ENCODE measurements around the gene LRP1.

The LRP1 gene

DNA sequence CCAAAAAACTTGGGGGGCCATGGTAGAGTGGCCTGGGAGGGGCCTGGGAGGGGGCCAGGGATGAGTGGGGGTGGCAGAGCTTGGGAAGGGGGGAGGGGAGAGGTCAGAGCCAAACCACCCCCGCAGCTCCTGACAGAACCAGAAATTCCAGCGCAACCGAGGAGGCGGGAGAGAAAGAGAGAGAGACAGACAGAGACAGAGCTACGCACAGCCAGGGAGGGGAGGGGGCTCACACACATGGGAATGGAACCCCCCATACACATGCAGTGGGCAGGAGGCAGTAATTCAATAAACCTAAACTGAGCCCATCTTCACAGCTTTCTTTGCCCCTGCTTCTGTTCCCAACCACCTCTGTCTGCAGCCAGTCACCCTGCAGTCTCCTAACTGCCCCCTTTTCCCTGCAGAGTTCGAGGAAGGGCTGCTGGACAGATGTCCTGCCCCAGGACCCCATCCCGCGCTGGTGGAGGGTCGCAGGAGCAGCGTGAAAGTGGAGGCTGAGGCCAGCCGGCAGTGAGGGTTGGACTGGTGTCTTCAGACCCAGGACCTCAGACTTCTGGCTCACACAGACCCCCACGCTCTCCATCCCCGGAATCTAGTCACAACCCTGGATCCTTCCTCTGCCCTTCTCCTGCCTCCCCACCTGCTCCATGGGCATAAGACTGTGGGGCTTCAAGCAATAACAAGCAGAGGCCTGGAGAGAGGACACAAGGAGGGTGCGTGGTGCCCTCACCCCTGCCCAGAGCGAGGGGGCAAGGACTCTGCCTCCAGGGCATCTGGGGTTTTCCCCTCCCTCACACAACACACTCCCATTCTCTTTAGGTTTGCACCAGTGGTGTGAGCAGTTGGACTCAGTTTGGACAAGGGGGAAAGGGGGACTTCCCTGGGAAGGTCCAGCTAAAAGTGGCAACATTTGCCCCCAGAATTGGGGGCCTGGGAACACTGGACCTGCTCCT, 33.8 kb upstream of the LRP1 start:
- H3K36me3 ChIP-seq (ENCODE audit: control insufficient read depth, insufficient read depth, low read length): no peaks in the 10 kb centered on the region
- no peak overlapping the region for H3K9ac ChIP-seq
- peaks cover 22% of the 10 kb centered on the region for H3K4me1 ChIP-seq

DNA sequence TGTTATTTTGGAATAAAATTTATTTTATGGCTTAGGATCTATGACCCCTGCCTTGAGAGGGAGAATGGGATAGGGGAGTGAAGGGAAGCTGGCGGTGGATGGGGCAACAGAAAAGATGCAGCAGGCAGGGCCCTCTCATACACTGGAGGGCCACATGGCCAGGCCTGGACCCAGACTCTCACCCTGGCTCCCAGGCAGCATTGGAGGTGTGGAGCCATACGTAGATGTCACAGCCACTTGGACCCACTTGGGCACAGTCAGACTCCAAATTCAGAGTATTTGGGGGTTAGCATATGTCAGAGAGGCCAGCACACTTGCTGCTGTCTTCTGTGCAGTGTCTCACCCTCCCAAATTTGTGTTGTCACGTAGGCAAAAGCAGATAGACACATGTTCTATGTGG, 32.8 kb upstream of the LRP1 start:
- Histone ChIP-seq H3K27ac (no peak overlapping the region), H2AFZ (no peak overlapping the region), H3K9ac (no peak overlapping the region), H3K9me3 (ENCODE audit: control insufficient read depth, low read length) (no peaks in the 10 kb centered on the region), H3K36me3 (ENCODE audit: control insufficient read depth, insufficient read depth, low read length) (no peaks in the 10 kb centered on the region), H3K4me1 (peaks cover 22% of the 10 kb centered on the region), H3K4me3 (ENCODE audit: low read depth, low read length) (no peak overlapping the region), H3K27me3 (ENCODE audit: control insufficient read depth, insufficient read depth, low read length) (no peaks in the 10 kb centered on the region), H3K4me2 (ENCODE audit: low read length) (no peak overlapping the region), H3K79me2 (peaks cover 16% of the 10 kb centered on the region)
- TF ChIP-seq, protein P1, sequence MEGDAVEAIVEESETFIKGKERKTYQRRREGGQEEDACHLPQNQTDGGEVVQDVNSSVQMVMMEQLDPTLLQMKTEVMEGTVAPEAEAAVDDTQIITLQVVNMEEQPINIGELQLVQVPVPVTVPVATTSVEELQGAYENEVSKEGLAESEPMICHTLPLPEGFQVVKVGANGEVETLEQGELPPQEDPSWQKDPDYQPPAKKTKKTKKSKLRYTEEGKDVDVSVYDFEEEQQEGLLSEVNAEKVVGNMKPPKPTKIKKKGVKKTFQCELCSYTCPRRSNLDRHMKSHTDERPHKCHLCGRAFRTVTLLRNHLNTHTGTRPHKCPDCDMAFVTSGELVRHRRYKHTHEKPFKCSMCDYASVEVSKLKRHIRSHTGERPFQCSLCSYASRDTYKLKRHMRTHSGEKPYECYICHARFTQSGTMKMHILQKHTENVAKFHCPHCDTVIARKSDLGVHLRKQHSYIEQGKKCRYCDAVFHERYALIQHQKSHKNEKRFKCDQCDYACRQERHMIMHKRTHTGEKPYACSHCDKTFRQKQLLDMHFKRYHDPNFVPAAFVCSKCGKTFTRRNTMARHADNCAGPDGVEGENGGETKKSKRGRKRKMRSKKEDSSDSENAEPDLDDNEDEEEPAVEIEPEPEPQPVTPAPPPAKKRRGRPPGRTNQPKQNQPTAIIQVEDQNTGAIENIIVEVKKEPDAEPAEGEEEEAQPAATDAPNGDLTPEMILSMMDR (IDR thresholded peaks at IDR 0.05): no peak

More for the DNA sequence above, 33.8 kb upstream of the LRP1 start:
- TF ChIP-seq, protein P1 (IDR thresholded peaks at IDR 0.05): no peak
- Histone ChIP-seq H3K9me3 (ENCODE audit: control insufficient read depth, low read length) (no peaks in the 10 kb centered on the region), H3K4me2 (ENCODE audit: low read length) (no peak overlapping the region), H3K27ac (peak overlapping the region; percentile 32), H3K27me3 (ENCODE audit: control insufficient read depth, insufficient read depth, low read length) (no peaks in the 10 kb centered on the region), H3K79me2 (peaks cover 16% of the 10 kb centered on the region), H2AFZ (no peak overlapping the region), H3K4me3 (ENCODE audit: low read depth, low read length) (no peak overlapping the region)

DNA sequence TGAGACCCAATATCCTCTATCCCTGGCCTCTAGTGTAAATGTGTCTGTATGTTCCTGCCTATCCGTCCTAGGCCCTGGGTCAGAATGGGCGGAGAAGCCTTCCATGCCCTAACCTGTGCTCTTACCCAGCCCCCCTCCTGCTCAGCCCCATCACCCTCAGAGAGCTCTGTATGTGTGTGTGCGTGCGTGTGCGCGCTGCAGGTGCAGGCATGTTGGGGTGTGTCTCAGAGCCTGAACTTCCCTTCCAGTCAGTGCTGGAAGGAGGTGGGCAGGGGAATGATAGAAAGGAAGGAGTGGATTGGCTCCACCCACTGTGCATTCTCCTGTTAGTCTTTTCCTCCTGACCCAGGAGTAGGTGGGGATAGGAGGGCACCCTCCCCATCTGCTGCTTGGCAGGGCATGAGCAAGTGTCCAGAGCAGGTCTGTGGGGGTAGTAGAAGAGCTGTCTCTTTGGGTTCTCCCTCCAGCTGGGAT, 32.1 kb upstream of the LRP1 start:
- Histone ChIP-seq H3K79me2 (peaks cover 9% of the 10 kb centered on the region), H2AFZ (no peak overlapping the region), H3K27ac (no peak overlapping the region), H3K9me3 (ENCODE audit: control insufficient read depth, low read length) (no peaks in the 10 kb centered on the region), H3K4me3 (ENCODE audit: low read depth, low read length) (no peak overlapping the region), H3K4me2 (ENCODE audit: low read length) (no peak overlapping the region), H3K4me1 (peaks cover 16% of the 10 kb centered on the region), H3K27me3 (ENCODE audit: control insufficient read depth, insufficient read depth, low read length) (no peaks in the 10 kb centered on the region), H3K9ac (no peak overlapping the region), H3K36me3 (ENCODE audit: control insufficient read depth, insufficient read depth, low read length) (no peaks in the 10 kb centered on the region)
- TF ChIP-seq, protein P1 (IDR thresholded peaks at IDR 0.05): no peak

DNA sequence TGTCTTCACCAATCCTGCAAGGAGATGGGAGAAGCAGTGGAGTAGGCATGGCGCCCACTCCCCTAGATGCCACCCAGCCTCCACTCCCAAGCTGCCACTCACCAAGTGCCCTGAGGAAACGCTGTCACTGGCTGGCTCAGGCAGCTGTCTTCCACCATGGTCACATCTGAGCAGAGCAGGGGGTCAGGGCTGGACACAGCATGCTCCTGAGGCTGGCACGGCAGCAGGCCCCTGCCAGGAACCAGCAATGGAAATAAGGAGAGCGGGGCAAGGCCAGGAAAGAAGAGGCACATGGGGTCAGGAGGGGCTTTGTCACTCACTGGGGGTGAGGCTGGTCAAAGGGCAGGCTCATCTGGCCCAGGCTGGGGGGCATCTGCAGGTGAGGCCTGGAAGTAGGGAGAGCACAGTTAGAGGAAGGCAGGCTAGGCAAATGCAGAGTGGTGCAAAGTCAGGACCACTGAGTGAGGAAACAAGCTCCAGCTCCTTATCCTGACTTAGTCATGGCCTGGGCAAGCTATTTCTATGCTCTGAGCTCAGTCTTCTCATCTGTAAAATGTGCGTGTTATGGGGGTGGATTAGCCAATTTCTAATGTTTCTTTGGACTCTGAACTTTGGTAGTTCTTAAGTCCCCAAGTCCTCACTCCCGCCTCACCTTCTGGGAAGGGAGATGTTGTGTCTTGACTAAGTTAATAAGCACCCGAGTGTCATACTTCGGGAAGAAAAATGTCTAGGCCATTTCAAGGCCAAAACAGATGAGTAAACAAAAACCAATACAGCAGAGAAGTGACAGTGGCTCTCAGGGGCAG, 31.3 kb upstream of the LRP1 start:
- H3K27ac ChIP-seq: no peak overlapping the region
- TF ChIP-seq, protein P1 (IDR thresholded peaks at IDR 0.05): no peak

More for the DNA sequence above, 31.3 kb upstream of the LRP1 start:
- peaks cover 10% of the 10 kb centered on the region for H3K4me1 ChIP-seq
- no peak overlapping the region for H2AFZ ChIP-seq
- H3K36me3 ChIP-seq (ENCODE audit: control insufficient read depth, insufficient read depth, low read length): no peaks in the 10 kb centered on the region
- H3K9ac ChIP-seq: no peak overlapping the region
- H3K9me3 ChIP-seq (ENCODE audit: control insufficient read depth, low read length): no peaks in the 10 kb centered on the region
- H3K79me2 ChIP-seq: peaks cover 3% of the 10 kb centered on the region
- H3K4me2 ChIP-seq (ENCODE audit: low read length): no peak overlapping the region
- no peak overlapping the region for H3K4me3 ChIP-seq (ENCODE audit: low read depth, low read length)
- H3K27me3 ChIP-seq (ENCODE audit: control insufficient read depth, insufficient read depth, low read length): no peaks in the 10 kb centered on the region

All from parathyroid adenoma (tissue), 2 donors.